Testis (tissue), 3 donors: ENCODE results near the gene NDUFA13. TPM values are rescaled to one million over a fixed set of nuclear protein-coding genes. Genes with fewer than 3 reads are reported as not detected.

Source experiments
- DNase-seq: peaks from one replicate; pipeline ENCODE4 v3.0.0-alpha.2; 2019
- H3K27ac ChIP-seq, 2 donors: fragments of 200-600 bp; sonication (generic); one replicate each; pipeline ENCODE4 v1.5.1; 2019
- H3K27me3 ChIP-seq: fragments of 200-600 bp; sonication (generic); one replicate; pipeline ENCODE4 v1.5.1; 2019
- H3K36me3 ChIP-seq: fragments of 200-600 bp; sonication (generic); one replicate; pipeline ENCODE4 v1.5.1; 2017; ENCODE audit warnings: low read depth; ENCODE audit errors: missing control alignments
- H3K4me1 ChIP-seq: fragments of 200-600 bp; sonication (generic); one replicate; pipeline ENCODE4 v1.5.1; 2019
- H3K4me3 ChIP-seq, 2 donors: fragments of 200-600 bp; sonication (generic); one replicate each; pipeline ENCODE4 v1.5.1; 2017 to 2019
- H3K9me3 ChIP-seq: fragments of 200-600 bp; sonication (generic); one replicate; pipeline ENCODE4 v1.5.1; 2017
- POLR2A ChIP-seq: fragments of 450-650 bp; IDR thresholded peaks from one replicate; pipeline ENCODE4 v1.6.1; 2017; ENCODE audit warnings: antibody characterized with exemption, mild to moderate bottlenecking, moderate library complexity
- WGBS, 2 donors: methylation state at CpG; one replicate each; pipeline ENCODE4 v1.1.5; 2018; 5-methylcytosine and 5-hydroxymethylcytosine counted together
- intact Hi-C: fragments of 100-400 bp; cut with DNase I; formaldehyde crosslinking; loops from one replicate; pipeline ENCODE4 v1.15.1; 2023; ENCODE audit warnings: low total_unique reads
- polyA plus RNA-seq: library from polyadenylated mRNA; stranded (reverse); fragments of 350-450 nt; fragmentation: Illumina TruSeq; extraction: RNeasy Lipid Tissue Mini Kit (QIAGEN cat#74804); gene quantifications from one replicate; pipeline ENCODE4 v1.2.3, GENCODE V29; 2014; ENCODE audit warnings: low read depth, low replicate concordance; ENCODE audit not compliant: insufficient read depth
- total RNA-seq, 2 donors: library from RNA; depleted of rRNA; stranded (reverse); fragments of >200 nt; gene quantifications; one replicate each; pipeline ENCODE4 v1.2.3, GENCODE V29; 2016
- TF ChIP-seq, protein P1 (sequence below), 3 experiments: fragments of 450-650 bp in 2 of 3; fragments of 200-600 bp in 1 of 3; sonication (generic) in 1 of 3; IDR thresholded peaks; one replicate each; pipeline ENCODE4 v1.5.1; 2016 to 2019; ENCODE audit warnings: antibody characterized with exemption in 3 of 3, mild to moderate bottlenecking in 2 of 3, moderate library complexity in 1 of 3

The NDUFA13 gene
- total and polyA plus RNA-seq, 3 donors from 2014 or later, result 210 to 283 (median 260) TPM

DNA sequence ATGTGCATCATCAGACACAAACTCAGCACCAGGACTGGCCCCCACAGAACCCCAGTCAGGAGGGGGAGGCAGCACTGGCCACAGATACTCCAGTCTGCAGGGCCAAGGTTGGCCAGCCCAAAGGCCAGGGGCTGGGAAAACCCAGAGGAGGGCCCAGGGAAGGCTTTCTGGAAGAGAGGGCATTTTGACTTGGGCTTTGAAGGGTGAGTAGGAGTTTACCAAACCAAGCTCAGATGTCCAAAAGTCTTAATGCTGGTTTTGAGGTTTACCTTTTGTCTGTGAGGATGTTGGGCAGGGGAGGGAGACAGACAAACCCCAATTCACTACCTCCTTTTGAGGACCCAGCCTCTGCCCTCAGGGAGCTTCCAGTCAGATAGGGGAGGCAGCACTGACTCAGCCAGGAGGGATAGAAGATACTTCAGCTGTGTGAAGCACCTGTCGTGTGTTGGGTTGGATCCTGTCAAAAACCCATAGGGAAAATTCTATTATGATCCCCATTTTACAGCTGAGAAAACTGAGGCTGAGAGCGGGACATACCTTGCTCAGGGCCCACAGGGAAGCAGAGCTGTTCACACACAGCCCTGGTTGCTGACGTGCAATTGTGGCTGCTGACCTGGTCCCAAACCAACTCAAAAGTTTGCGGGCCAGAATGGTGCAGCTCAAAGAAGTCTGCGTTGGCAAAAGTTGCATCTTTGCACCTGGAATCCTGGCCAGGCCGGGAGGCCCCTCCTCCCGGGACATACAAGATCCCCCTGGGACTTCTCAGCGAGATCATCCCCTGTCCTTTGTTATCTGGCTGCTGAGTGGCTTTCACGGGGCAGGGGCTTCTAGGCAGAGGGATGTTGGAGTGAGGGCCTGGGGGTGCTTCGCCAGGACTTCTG lies 35.2 kb downstream of the NDUFA13 start:
- no peak for DNase-seq
- Histone ChIP-seq H3K27me3 (no peaks in the 10 kb centered on the region), H3K4me3 (no peak overlapping the region), H3K9me3 (no peaks in the 10 kb centered on the region), H3K4me1 (no peaks in the 10 kb centered on the region), H3K27ac (no peak overlapping the region), H3K36me3 (no peaks in the 10 kb centered on the region)
- intact Hi-C loops, result no loop called here
- TF ChIP-seq, protein P1, sequence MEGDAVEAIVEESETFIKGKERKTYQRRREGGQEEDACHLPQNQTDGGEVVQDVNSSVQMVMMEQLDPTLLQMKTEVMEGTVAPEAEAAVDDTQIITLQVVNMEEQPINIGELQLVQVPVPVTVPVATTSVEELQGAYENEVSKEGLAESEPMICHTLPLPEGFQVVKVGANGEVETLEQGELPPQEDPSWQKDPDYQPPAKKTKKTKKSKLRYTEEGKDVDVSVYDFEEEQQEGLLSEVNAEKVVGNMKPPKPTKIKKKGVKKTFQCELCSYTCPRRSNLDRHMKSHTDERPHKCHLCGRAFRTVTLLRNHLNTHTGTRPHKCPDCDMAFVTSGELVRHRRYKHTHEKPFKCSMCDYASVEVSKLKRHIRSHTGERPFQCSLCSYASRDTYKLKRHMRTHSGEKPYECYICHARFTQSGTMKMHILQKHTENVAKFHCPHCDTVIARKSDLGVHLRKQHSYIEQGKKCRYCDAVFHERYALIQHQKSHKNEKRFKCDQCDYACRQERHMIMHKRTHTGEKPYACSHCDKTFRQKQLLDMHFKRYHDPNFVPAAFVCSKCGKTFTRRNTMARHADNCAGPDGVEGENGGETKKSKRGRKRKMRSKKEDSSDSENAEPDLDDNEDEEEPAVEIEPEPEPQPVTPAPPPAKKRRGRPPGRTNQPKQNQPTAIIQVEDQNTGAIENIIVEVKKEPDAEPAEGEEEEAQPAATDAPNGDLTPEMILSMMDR (IDR thresholded peaks at IDR 0.05), result no peak
- TF ChIP-seq POLR2A, result no peak
- WGBS, 2 donors, result 73 to 78% methylated on average over 7 to 10 of the region's 10 CpGs

DNA sequence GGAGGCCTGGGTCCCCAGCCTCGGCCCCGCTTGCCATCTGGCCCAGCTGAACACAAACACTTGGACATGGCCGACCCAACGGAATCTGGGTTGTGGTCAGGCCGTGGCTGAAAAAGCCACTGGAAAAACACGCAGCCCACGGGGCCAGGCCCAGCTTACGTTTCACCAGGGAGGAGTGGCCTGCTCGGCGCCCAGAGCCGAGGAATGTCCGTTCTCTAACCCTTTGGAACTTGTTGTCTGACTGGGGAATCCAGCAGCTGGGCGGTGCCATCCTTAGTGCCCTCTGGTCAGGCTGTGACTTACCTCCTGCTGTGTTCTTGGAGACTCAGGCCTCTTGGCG lies 35.8 kb downstream of the NDUFA13 start:
- Histone ChIP-seq H3K36me3 (no peaks in the 10 kb centered on the region), H3K4me1 (no peaks in the 10 kb centered on the region), H3K27me3 (no peaks in the 10 kb centered on the region), H3K27ac (no peak overlapping the region), H3K9me3 (no peaks in the 10 kb centered on the region), H3K4me3 (no peak overlapping the region)
- no peak for DNase-seq
- TF ChIP-seq POLR2A, result no peak
- TF ChIP-seq, protein P1 (IDR thresholded peaks at IDR 0.05), result no peak
- 65 to 71% methylated on average over 4 to 14 of the region's 14 CpGs for WGBS, 2 donors
- intact Hi-C loops, result no loop called here

DNA sequence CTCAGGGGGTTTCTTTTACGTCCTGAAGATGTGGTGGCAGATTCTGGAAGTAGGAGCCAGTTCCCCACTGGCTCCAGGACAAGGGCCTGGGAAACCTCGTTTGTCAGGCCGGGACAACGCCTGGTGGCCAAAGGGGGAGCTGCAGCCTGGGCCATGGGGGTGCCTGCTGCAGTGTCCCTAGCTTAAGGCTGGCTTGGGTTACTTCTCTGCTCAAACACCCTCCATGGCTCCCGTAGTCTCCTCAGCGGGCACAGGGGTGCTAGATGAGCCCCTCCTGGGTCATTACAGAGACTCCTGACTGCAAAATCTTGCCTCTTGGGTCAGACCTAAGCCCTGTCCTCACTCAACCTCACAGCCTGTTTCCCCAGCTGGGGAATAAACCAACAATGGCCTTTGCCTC lies 36.8 kb downstream of the NDUFA13 start:
- intact Hi-C loops, result no loop called here
- Histone ChIP-seq H3K36me3 (no peaks in the 10 kb centered on the region), H3K9me3 (no peaks in the 10 kb centered on the region), H3K4me1 (no peaks in the 10 kb centered on the region), H3K27ac (no peak overlapping the region), H3K27me3 (no peaks in the 10 kb centered on the region), H3K4me3 (no peak overlapping the region)
- no peak for TF ChIP-seq POLR2A
- TF ChIP-seq, protein P1 (IDR thresholded peaks at IDR 0.05), result peak in 1 of 3 experiments; percentile 44
- 66 to 80% methylated on average over 4 to 6 of the region's 6 CpGs for WGBS, 2 donors
- no peak for DNase-seq

DNA sequence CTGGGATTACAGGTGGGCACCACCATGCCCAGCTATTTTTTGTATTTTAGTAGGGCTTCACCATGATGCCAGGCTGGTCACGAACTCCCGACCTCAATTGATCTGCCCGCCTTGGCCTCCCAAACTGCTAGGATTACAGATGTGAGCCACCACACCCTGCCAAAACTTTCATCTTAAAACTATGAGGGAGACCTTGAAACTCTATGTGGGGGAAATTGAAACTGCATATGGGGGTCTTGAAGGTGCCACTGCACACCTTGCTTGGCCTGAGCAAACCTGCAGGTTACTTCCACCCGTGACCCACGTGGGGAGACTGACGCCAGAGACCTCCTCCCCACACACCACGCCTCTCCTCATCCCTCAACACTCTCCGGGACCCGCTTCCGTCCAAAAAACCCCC lies 37.6 kb downstream of the NDUFA13 start:
- Histone ChIP-seq H3K9me3 (no peaks in the 10 kb centered on the region), H3K4me1 (no peaks in the 10 kb centered on the region), H3K27me3 (no peaks in the 10 kb centered on the region), H3K4me3 (no peak overlapping the region), H3K36me3 (no peaks in the 10 kb centered on the region), H3K27ac (no peak overlapping the region)
- TF ChIP-seq, protein P1 (IDR thresholded peaks at IDR 0.05), result no peak
- no peak for TF ChIP-seq POLR2A
- no peak for DNase-seq
- 77 to 87% methylated on average over 8 to 10 of the region's 10 CpGs for WGBS, 2 donors
- intact Hi-C loops, result no loop called here
